ENCODE data around the gene TTC28.
"Not testable (repeated sequence)": the region's sequence is repeated elsewhere in the genome, so short reads cannot be mapped to it uniquely, and the experiment has no call there.

TTC28 gene

GRCh38 chr22:28063656-28064055, 616.0 kb downstream of the TTC28 start:
- DNase-seq (ENCODE audit: low read depth in 2 of 3, low spot score in 1 of 3): no peak

GRCh38 chr22:28060594-28060993, 619.0 kb downstream of the TTC28 start:
- not testable (repeated sequence) for DNase-seq (ENCODE audit: low read depth in 2 of 3, low spot score in 1 of 3)

- DNase-seq (ENCODE audit: low read depth in 2 of 3, low spot score in 1 of 3): no peak
Observed at GRCh38 chr22:28058036-28058435, 621.6 kb downstream of the TTC28 start.

- no peak for DNase-seq (ENCODE audit: low read depth in 2 of 3, low spot score in 1 of 3)
Observed at GRCh38 chr22:28054819-28055208, 624.8 kb downstream of the TTC28 start.

- DNase-seq (ENCODE audit: low read depth in 2 of 3, low spot score in 1 of 3): no peak
Observed at GRCh38 chr22:28053896-28054818, 625.5 kb downstream of the TTC28 start.

GRCh38 chr22:28052825-28053269, 626.8 kb downstream of the TTC28 start:
- no peak for DNase-seq (ENCODE audit: low read depth in 2 of 3, low spot score in 1 of 3)

- peak; percentile 15 to 17 (median 16) for DNase-seq (ENCODE audit: low read depth in 2 of 3, low spot score in 1 of 3)
Observed at GRCh38 chr22:28051787-28052356, 627.8 kb downstream of the TTC28 start.

GRCh38 chr22:28051091-28051786, 628.4 kb downstream of the TTC28 start:
- DNase-seq (ENCODE audit: low read depth in 2 of 3, low spot score in 1 of 3): no peak

- no peak for DNase-seq (ENCODE audit: low read depth in 2 of 3, low spot score in 1 of 3)
Observed at GRCh38 chr22:28048529-28048928, 631.1 kb downstream of the TTC28 start.

GRCh38 chr22:28047740-28048139, 631.9 kb downstream of the TTC28 start:
- DNase-seq (ENCODE audit: low read depth in 2 of 3, low spot score in 1 of 3): no peak

- DNase-seq (ENCODE audit: low read depth in 2 of 3, low spot score in 1 of 3): no peak
Observed at GRCh38 chr22:28046100-28046499, 633.5 kb downstream of the TTC28 start.

- DNase-seq (ENCODE audit: low read depth in 2 of 3, low spot score in 1 of 3): no peak
Observed at GRCh38 chr22:28044546-28045173, 635.0 kb downstream of the TTC28 start.

- DNase-seq (ENCODE audit: low read depth in 2 of 3, low spot score in 1 of 3): no peak
Observed at GRCh38 chr22:28043266-28043665, 636.4 kb downstream of the TTC28 start.

- DNase-seq (ENCODE audit: low read depth in 2 of 3, low spot score in 1 of 3): no peak
Observed at GRCh38 chr22:28034760-28035401, 644.8 kb downstream of the TTC28 start.

- no peak for DNase-seq (ENCODE audit: low read depth in 2 of 3, low spot score in 1 of 3)
Observed at GRCh38 chr22:28034145-28034759, 645.4 kb downstream of the TTC28 start.

- no peak for DNase-seq (ENCODE audit: low read depth in 2 of 3, low spot score in 1 of 3)
Observed at GRCh38 chr22:28032861-28033260, 646.8 kb downstream of the TTC28 start.

GRCh38 chr22:28031383-28031922, 648.2 kb downstream of the TTC28 start:
- DNase-seq (ENCODE audit: low read depth in 2 of 3, low spot score in 1 of 3): no peak

- no peak for DNase-seq (ENCODE audit: low read depth in 2 of 3, low spot score in 1 of 3)
Observed at GRCh38 chr22:28030473-28030872, 649.2 kb downstream of the TTC28 start.

- DNase-seq (ENCODE audit: low read depth in 2 of 3, low spot score in 1 of 3): no peak
Observed at GRCh38 chr22:28029956-28030355, 649.7 kb downstream of the TTC28 start.

All from stimulated activated CD4-positive, alpha-beta T cell treated with anti-CD3 and anti-CD28 coated beads, Interleukin-12 subunit alpha, Interleukin-12 subunit beta, amount 100 ng/mL, for 48 hours (primary cell).